SK-N-SH treated with all-trans-retinoic acid at 6 μM for 48 hours (cell line): ENCODE measurements around the gene WDR62.
A peak's percentile ranks its signal among the peaks of the same experiment; 100 is the strongest.
"Not testable (repeated sequence)": the region's sequence is repeated elsewhere in the genome, so short reads cannot be mapped to it uniquely, and the experiment has no call there.

ENCODE experiments used
- ATAC-seq: fragments of 200-7000 bp; cut with Tn5 transposase; 3 replicates; pipeline ENCODE4 v1.9.1; 2020; ENCODE audit warnings: mild to moderate bottlenecking, moderate library complexity
- ARNTL ChIP-seq: fragments of 450-650 bp; formaldehyde crosslinking; IDR thresholded peaks from 2 replicates; pipeline ENCODE4 v1.5.0; 2020; ENCODE audit warnings: low read depth, mild to moderate bottlenecking, moderate library complexity, borderline replicate concordance
- BACH2 ChIP-seq: fragments of 250-450 bp; sonication (Bioruptor Pico); IDR thresholded peaks from 2 replicates; pipeline ENCODE4 v1.9.0; 2021; ENCODE audit warnings: mild to moderate bottlenecking, borderline replicate concordance
- CREB5 ChIP-seq: fragments of 250-450 bp; sonication (Bioruptor Pico); IDR thresholded peaks from 2 replicates; pipeline ENCODE4 v1.5.1; 2020; ENCODE audit warnings: low read depth, mild to moderate bottlenecking, moderate library complexity
- CSRNP3 ChIP-seq: fragments of 250-450 bp; sonication (Bioruptor Pico); IDR thresholded peaks from 2 replicates; pipeline ENCODE4 v1.5.1; 2021; ENCODE audit warnings: mild to moderate bottlenecking, moderate library complexity
- ESRRG ChIP-seq: fragments of 250-450 bp; sonication (Bioruptor Pico); IDR thresholded peaks from 2 replicates; pipeline ENCODE4 v1.6.1; 2021; ENCODE audit warnings: mild to moderate bottlenecking
- GLIS3 ChIP-seq: fragments of 250-450 bp; sonication (Bioruptor Pico); IDR thresholded peaks from 2 replicates; pipeline ENCODE4 v1.5.0; 2020; ENCODE audit warnings: mild to moderate bottlenecking, moderate library complexity
- ISL1 ChIP-seq: fragments of 250-450 bp; sonication (Bioruptor Pico); IDR thresholded peaks from 2 replicates; pipeline ENCODE4 v2.1.2; 2022; ENCODE audit warnings: mild to moderate bottlenecking, moderate library complexity
- OSR1 ChIP-seq: fragments of 250-450 bp; sonication (Bioruptor Pico); IDR thresholded peaks from 2 replicates; pipeline ENCODE4 v1.8.0; 2022; ENCODE audit warnings: moderate library complexity, mild to moderate bottlenecking, inconsistent platforms
- PPARA ChIP-seq: fragments of 250-450 bp; sonication (Bioruptor Pico); IDR thresholded peaks from 2 replicates; pipeline ENCODE4 v1.5.0; 2020; ENCODE audit warnings: mild to moderate bottlenecking, borderline replicate concordance
- RARB ChIP-seq: fragments of 250-450 bp; sonication (Bioruptor Pico); IDR thresholded peaks from 2 replicates; pipeline ENCODE4 v1.8.0; 2021; ENCODE audit warnings: mild to moderate bottlenecking, moderate library complexity
- SNAI2 ChIP-seq: fragments of 250-450 bp; sonication (Bioruptor Pico); IDR thresholded peaks from 2 replicates; pipeline ENCODE4 v1.5.0; 2020; ENCODE audit warnings: mild to moderate bottlenecking, moderate library complexity
- TCF4 ChIP-seq: fragments of 250-450 bp; sonication (Bioruptor Pico); IDR thresholded peaks from 2 replicates; pipeline ENCODE4 v1.8.0; 2021; ENCODE audit warnings: mild to moderate bottlenecking, moderate library complexity, borderline replicate concordance
- TOX ChIP-seq: fragments of 250-450 bp; sonication (Bioruptor Pico); IDR thresholded peaks from 2 replicates; pipeline ENCODE4 v1.8.0; 2021; ENCODE audit warnings: mild to moderate bottlenecking, moderate library complexity, borderline replicate concordance
- TSHZ2 ChIP-seq: fragments of 250-450 bp; sonication (Bioruptor Pico); IDR thresholded peaks from 2 replicates; pipeline ENCODE4 v1.5.0; 2020; ENCODE audit warnings: mild to moderate bottlenecking, moderate library complexity
- ZC3H10 ChIP-seq: fragments of 250-450 bp; sonication (Bioruptor Pico); IDR thresholded peaks from 2 replicates; pipeline ENCODE4 v1.5.1; 2021; ENCODE audit warnings: mild to moderate bottlenecking, moderate library complexity
- ZFP3 ChIP-seq: fragments of 250-450 bp; sonication (Bioruptor Pico); IDR thresholded peaks from 2 replicates; pipeline ENCODE4 v1.5.0; 2020; ENCODE audit warnings: mild to moderate bottlenecking, moderate library complexity
- ZFP30 ChIP-seq: fragments of 450-650 bp; formaldehyde crosslinking; IDR thresholded peaks from 2 replicates; pipeline ENCODE4 v1.5.0; 2022; ENCODE audit warnings: mild to moderate bottlenecking, moderate library complexity
- ZNF565 ChIP-seq: fragments of 450-650 bp; formaldehyde crosslinking; conservative IDR thresholded peaks from 2 replicates; pipeline ENCODE4 v1.5.0; 2020; ENCODE audit warnings: low read depth, mild to moderate bottlenecking, moderate library complexity
- ZNF70 ChIP-seq: fragments of 450-650 bp; formaldehyde crosslinking; IDR thresholded peaks from 2 replicates; pipeline ENCODE4 v1.5.0; 2020; ENCODE audit warnings: mild to moderate bottlenecking, moderate library complexity
- ZNF8 ChIP-seq: fragments of 450-650 bp; formaldehyde crosslinking; IDR thresholded peaks from 2 replicates; pipeline ENCODE4 v1.5.0; 2020; ENCODE audit warnings: mild to moderate bottlenecking, moderate library complexity

WDR62 gene

GRCh38 chr19:36120092-36120983 lies 65.6 kb downstream of the WDR62 start:
- no peak for TF ChIP-seq ARNTL (CRISPR knock-in tag)
- TF ChIP-seq OSR1 (CRISPR knock-in tag), result no peak
- ATAC-seq, result no peak

GRCh38 chr19:36120984-36121358 lies 66.3 kb downstream of the WDR62 start:
- TF ChIP-seq CSRNP3 (CRISPR knock-in tag) (no peak), CREB5 (CRISPR knock-in tag) (no peak), BACH2 (CRISPR knock-in tag) (no peak)
- ATAC-seq, result no peak

- TF ChIP-seq ISL1 (CRISPR knock-in tag) (no peak), BACH2 (CRISPR knock-in tag) (no peak), ZFP30 (no peak)
- ATAC-seq, result no peak
Observed at GRCh38 chr19:36121486-36122124, 66.9 kb downstream of the WDR62 start.

- ATAC-seq, result no peak
- TF ChIP-seq TCF4 (CRISPR knock-in tag), result no peak
- TF ChIP-seq ARNTL (CRISPR knock-in tag), result no peak
- no peak for TF ChIP-seq SNAI2 (CRISPR knock-in tag)
- TF ChIP-seq CREB5 (CRISPR knock-in tag), result no peak
- TF ChIP-seq ZNF70 (CRISPR knock-in tag), result no peak
- TF ChIP-seq ZNF565 (CRISPR knock-in tag), result no peak
- no peak for TF ChIP-seq PPARA (CRISPR knock-in tag)
- no peak for TF ChIP-seq ZC3H10
- no peak for TF ChIP-seq ZNF8 (CRISPR knock-in tag)
- no peak for TF ChIP-seq ZFP3 (CRISPR knock-in tag)
- TF ChIP-seq GLIS3 (CRISPR knock-in tag), result no peak
- no peak for TF ChIP-seq OSR1 (CRISPR knock-in tag)
- TF ChIP-seq RARB (CRISPR knock-in tag), result no peak
Observed at GRCh38 chr19:36125557-36125956, 70.9 kb downstream of the WDR62 start.

GRCh38 chr19:36128392-36128736 lies 73.7 kb downstream of the WDR62 start:
- ATAC-seq, result peak; percentile 10
- TF ChIP-seq PPARA (CRISPR knock-in tag) (no peak), ISL1 (CRISPR knock-in tag) (no peak), TOX (CRISPR knock-in tag) (no peak), ESRRG (no peak), ZFP3 (CRISPR knock-in tag) (no peak), RARB (CRISPR knock-in tag) (no peak), ZFP30 (no peak), ZC3H10 (no peak), CREB5 (CRISPR knock-in tag) (no peak), GLIS3 (CRISPR knock-in tag) (no peak), ZNF70 (CRISPR knock-in tag) (no peak), TSHZ2 (CRISPR knock-in tag) (no peak), ZNF565 (CRISPR knock-in tag) (no peak), BACH2 (CRISPR knock-in tag) (no peak)

GRCh38 chr19:36131221-36131620 lies 76.5 kb downstream of the WDR62 start:
- not testable (repeated sequence) for ATAC-seq

- not testable (repeated sequence) for ATAC-seq
Observed at GRCh38 chr19:36134867-36135266, 80.2 kb downstream of the WDR62 start.
